HEK293T (cell line): ENCODE data around the gene PRTFDC1.

Experiments used
- ARNT ChIP-seq: fragments of 450-650 bp; IDR thresholded peaks from 2 replicates; pipeline ENCODE4 v1.6.1; 2017; ENCODE audit warnings: mild to moderate bottlenecking
- BHLHE40 ChIP-seq: fragments of 450-650 bp; IDR thresholded peaks from 2 replicates; pipeline ENCODE4 v1.6.1; 2016; ENCODE audit warnings: mild to moderate bottlenecking, moderate library complexity, borderline replicate concordance
- FOXA1 ChIP-seq: fragments of 450-650 bp; IDR thresholded peaks from 2 replicates; pipeline ENCODE4 v1.6.1; 2016; ENCODE audit warnings: mild to moderate bottlenecking
- FOXM1 ChIP-seq: fragments of 450-650 bp; IDR thresholded peaks from 2 replicates; pipeline ENCODE4 v1.6.1; 2017; ENCODE audit warnings: mild to moderate bottlenecking, borderline replicate concordance
- HDGF ChIP-seq: fragments of 450-650 bp; IDR thresholded peaks from 2 replicates; pipeline ENCODE4 v1.6.1; 2017; ENCODE audit warnings: antibody characterized with exemption, borderline replicate concordance
- LEF1 ChIP-seq: fragments of 450-650 bp; IDR thresholded peaks from 2 replicates; pipeline ENCODE4 v1.6.1; 2017; ENCODE audit warnings: mild to moderate bottlenecking, borderline replicate concordance
- NFRKB ChIP-seq: fragments of 450-650 bp; IDR thresholded peaks from 2 replicates; pipeline ENCODE4 v1.6.1; 2016; ENCODE audit warnings: mild to moderate bottlenecking, moderate library complexity
- SP1 ChIP-seq: fragments of 450-650 bp; IDR thresholded peaks from 2 replicates; pipeline ENCODE4 v1.6.1; 2017
- SUZ12 ChIP-seq: fragments of 450-650 bp; IDR thresholded peaks from 2 replicates; pipeline ENCODE4 v1.6.1; 2016; ENCODE audit warnings: mild to moderate bottlenecking
- TARDBP ChIP-seq: fragments of 450-650 bp; IDR thresholded peaks from 2 replicates; pipeline ENCODE4 v1.6.1; 2016
- TF ChIP-seq, protein P1 (sequence below): fragments of 450-650 bp; IDR thresholded peaks from 2 replicates; pipeline ENCODE4 v1.6.1; 2016

DNA sequence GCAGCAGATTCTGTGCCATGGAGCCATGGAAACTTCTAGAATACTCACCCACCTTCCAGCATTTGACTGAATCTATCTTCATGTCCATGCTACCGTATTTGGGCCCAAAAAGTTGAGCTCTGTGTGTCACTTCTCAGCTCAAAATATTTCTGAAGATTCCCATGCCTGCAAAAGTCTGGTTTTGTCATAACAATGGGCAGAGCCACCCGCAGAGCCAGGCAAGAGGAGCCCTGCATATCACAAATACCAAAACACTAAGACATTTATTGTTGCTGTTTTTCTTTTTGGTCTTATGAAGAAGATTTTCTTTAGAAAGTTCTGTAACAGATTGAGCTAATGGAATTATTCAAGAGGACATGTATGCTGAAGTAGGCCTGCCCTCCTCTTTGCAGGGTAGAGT is 68.1 kb downstream of the PRTFDC1 start:
- TF ChIP-seq NFRKB, result no peak
- TF ChIP-seq TARDBP, result no peak
- no peak for TF ChIP-seq SP1
- no peak for TF ChIP-seq FOXM1
- TF ChIP-seq, protein P1, sequence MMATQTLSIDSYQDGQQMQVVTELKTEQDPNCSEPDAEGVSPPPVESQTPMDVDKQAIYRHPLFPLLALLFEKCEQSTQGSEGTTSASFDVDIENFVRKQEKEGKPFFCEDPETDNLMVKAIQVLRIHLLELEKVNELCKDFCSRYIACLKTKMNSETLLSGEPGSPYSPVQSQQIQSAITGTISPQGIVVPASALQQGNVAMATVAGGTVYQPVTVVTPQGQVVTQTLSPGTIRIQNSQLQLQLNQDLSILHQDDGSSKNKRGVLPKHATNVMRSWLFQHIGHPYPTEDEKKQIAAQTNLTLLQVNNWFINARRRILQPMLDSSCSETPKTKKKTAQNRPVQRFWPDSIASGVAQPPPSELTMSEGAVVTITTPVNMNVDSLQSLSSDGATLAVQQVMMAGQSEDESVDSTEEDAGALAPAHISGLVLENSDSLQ, result no peak
- TF ChIP-seq LEF1, result no peak
- no peak for TF ChIP-seq SUZ12
- TF ChIP-seq BHLHE40, result no peak
- TF ChIP-seq HDGF, result no peak
- no peak for TF ChIP-seq FOXA1
- TF ChIP-seq ARNT, result no peak
